ENCODE results near the gene LIMK1.
"Not testable (repeated sequence)": the region's sequence is repeated elsewhere in the genome, so short reads cannot be mapped to it uniquely, and the experiment has no call there.

Gene LIMK1

GRCh38 chr7:74084722-74085578, 1.3 kb downstream of the LIMK1 start:
- DNase-seq = no peak

- DNase-seq = no peak
Measured at GRCh38 chr7:74087791-74088453, 4.3 kb downstream of the LIMK1 start.

GRCh38 chr7:74092321-74092963, 8.8 kb downstream of the LIMK1 start:
- no peak for DNase-seq

GRCh38 chr7:74092964-74093471, 9.4 kb downstream of the LIMK1 start:
- no peak for DNase-seq

GRCh38 chr7:74093671-74094223, 10.1 kb downstream of the LIMK1 start:
- DNase-seq = no peak

GRCh38 chr7:74094224-74095101, 10.9 kb downstream of the LIMK1 start:
- DNase-seq = peak; percentile 54

GRCh38 chr7:74095135-74095534, 11.5 kb downstream of the LIMK1 start:
- no peak for DNase-seq

GRCh38 chr7:74097937-74098614, 14.5 kb downstream of the LIMK1 start:
- DNase-seq = no peak

GRCh38 chr7:74099031-74099430, 15.4 kb downstream of the LIMK1 start:
- no peak for DNase-seq

GRCh38 chr7:74101061-74101681, 17.6 kb downstream of the LIMK1 start:
- DNase-seq = no peak

- DNase-seq = no peak
Measured at GRCh38 chr7:74103219-74103772, 19.7 kb downstream of the LIMK1 start.

GRCh38 chr7:74104702-74105101, 21.1 kb downstream of the LIMK1 start:
- DNase-seq = no peak

GRCh38 chr7:74105992-74106391, 22.4 kb downstream of the LIMK1 start:
- DNase-seq = no peak

GRCh38 chr7:74106846-74107245, 23.2 kb downstream of the LIMK1 start:
- no peak for DNase-seq

- DNase-seq = no peak
Measured at GRCh38 chr7:74115326-74115725, 31.7 kb downstream of the LIMK1 start.

- DNase-seq = no peak
Measured at GRCh38 chr7:74116356-74116755, 32.8 kb downstream of the LIMK1 start.

GRCh38 chr7:74119831-74120230, 36.2 kb downstream of the LIMK1 start:
- DNase-seq = no peak

- DNase-seq = no peak
Measured at GRCh38 chr7:74121401-74122249, 38.0 kb downstream of the LIMK1 start.

GRCh38 chr7:74123892-74124291, 40.3 kb downstream of the LIMK1 start:
- DNase-seq = not testable (repeated sequence)
